H1 (cell line): Measurements from ENCODE around the gene ZNF770. TPM values are rescaled to one million over a fixed set of nuclear protein-coding genes. Genes with fewer than 3 reads are reported as not detected.

Experiments used
- BACH1 ChIP-seq: IDR thresholded peaks from 2 replicates; pipeline ENCODE4 v1.6.1; 2012; ENCODE audit warnings: low read length, improper control_type of control experiment
- BCL11A ChIP-seq, 2 experiments: IDR thresholded peaks; one replicate each; pipeline ENCODE4 v1.6.1; 2011; ENCODE audit warnings: low read depth in 2 of 2, low read length in 2 of 2, mild to moderate bottlenecking in 2 of 2
- CBX5 ChIP-seq: fragments of 300-800, 300-1000 bp; sonication (generic); IDR thresholded peaks from 2 replicates; pipeline ENCODE4 v1.7.1; 2016; ENCODE audit warnings: antibody characterized with exemption, low read length, low read depth
- CBX8 ChIP-seq: fragments of 300-800, 300-1000 bp; sonication (generic); IDR thresholded peaks from 2 replicates; pipeline ENCODE4 v1.7.1; 2016; ENCODE audit warnings: low read depth, low read length, borderline replicate concordance
- CHD2 ChIP-seq: IDR thresholded peaks from 2 replicates; pipeline ENCODE4 v1.6.1; 2012; ENCODE audit warnings: low read length, improper control_type of control experiment
- CTBP2 ChIP-seq: IDR thresholded peaks from 2 replicates; pipeline ENCODE4 v1.7.0; 2011; ENCODE audit warnings: borderline replicate concordance, mild to moderate bottlenecking, moderate library complexity, mixed read lengths, low read length; ENCODE audit not compliant: insufficient read depth, insufficient read length
- FOSL1 ChIP-seq: IDR thresholded peaks from 2 replicates; pipeline ENCODE4 v1.6.1; 2011; ENCODE audit warnings: mild to moderate bottlenecking, low read depth, low read length, moderate library complexity; ENCODE audit not compliant: insufficient read depth
- GTF2F1 ChIP-seq: IDR thresholded peaks from 2 replicates; pipeline ENCODE4 v1.6.1; 2012; ENCODE audit warnings: low read depth, low read length, improper control_type of control experiment, borderline replicate concordance
- HDAC6 ChIP-seq: IDR thresholded peaks from one replicate; pipeline ENCODE4 v1.7.1; 2012; ENCODE audit warnings: low read depth, mild to moderate bottlenecking, inconsistent platforms, low read length, moderate library complexity
- JUND ChIP-seq: IDR thresholded peaks from 2 replicates; pipeline ENCODE4 v1.6.1; 2011; ENCODE audit warnings: mild to moderate bottlenecking, improper control_type of control experiment, low read length
- MAFK ChIP-seq: IDR thresholded peaks from 2 replicates; pipeline ENCODE4 v1.6.1; 2012; ENCODE audit warnings: low read depth, mild to moderate bottlenecking, improper control_type of control experiment, low read length
- NANOG ChIP-seq: IDR thresholded peaks from 2 replicates; pipeline ENCODE4 v1.6.1; 2011; ENCODE audit warnings: low read length, low read depth, mild to moderate bottlenecking, inconsistent platforms; ENCODE audit not compliant: insufficient read depth, poor library complexity, severe bottlenecking
- NRF1 ChIP-seq: IDR thresholded peaks from 2 replicates; pipeline ENCODE4 v1.6.1; 2011; ENCODE audit warnings: mild to moderate bottlenecking, low read depth, low read length, improper control_type of control experiment
- PHF8 ChIP-seq: fragments of 200-600 bp; sonication (generic); conservative IDR thresholded peaks from 2 replicates; pipeline ENCODE4 v1.7.1; 2012; ENCODE audit warnings: low read depth, mild to moderate bottlenecking, inconsistent platforms, low read length, moderate library complexity
- POLR2AphosphoS5 ChIP-seq: IDR thresholded peaks from 2 replicates; pipeline ENCODE4 v1.6.1; 2011; ENCODE audit warnings: low read depth, low read length
- POU5F1 ChIP-seq: IDR thresholded peaks from 2 replicates; pipeline ENCODE4 v1.6.1; 2011; ENCODE audit warnings: low read depth, mild to moderate bottlenecking, low read length, moderate library complexity
- SAP30 ChIP-seq: fragments of 300-600 bp; sonication (generic); IDR thresholded peaks from 2 replicates; pipeline ENCODE4 v1.7.1; 2012; ENCODE audit warnings: low read length, moderate library complexity, mild to moderate bottlenecking, inconsistent platforms; ENCODE audit not compliant: insufficient read depth, insufficient replicate concordance
- SRF ChIP-seq: IDR thresholded peaks from 2 replicates; pipeline ENCODE4 v1.6.1; 2011; ENCODE audit warnings: mild to moderate bottlenecking, low read depth, low read length, moderate library complexity
- TAF7 ChIP-seq: optimal IDR thresholded peaks from 2 replicates; pipeline ENCODE3; 2011; ENCODE audit warnings: low read depth, mild to moderate bottlenecking, inconsistent platforms, low read length, moderate library complexity, borderline replicate concordance
- TCF12 ChIP-seq: IDR thresholded peaks from 2 replicates; pipeline ENCODE4 v1.6.1; 2011; ENCODE audit warnings: low read depth, mild to moderate bottlenecking, low read length
- YY1 ChIP-seq: IDR thresholded peaks from 2 replicates; pipeline ENCODE4 v1.6.1; 2011; ENCODE audit warnings: low read depth, mild to moderate bottlenecking, low read length
- polyA plus RNA-seq, 7 experiments: library from polyadenylated mRNA; depleted of rRNA in 3 of 7; stranded (reverse) in 5 of 7; unstranded in 2 of 7; fragments of >200 nt in 5 of 7; fragments of 200-250 nt in 2 of 7; gene quantifications; 1 replicate in 5 of 7; 2 replicates in 1 of 7; 4 replicates in 1 of 7; pipeline versions ENCODE4 v1.2.1 to v1.2.3, GENCODE V29; 2011 to 2013; ENCODE audit warnings: missing spikeins in 2 of 7, mixed read lengths in 2 of 7
- total RNA-seq: library from RNA; stranded (reverse); fragmentation: NEBNext Ultra II Directional; extraction: Animal tissue kit (Norgen Biotek cat#: 25700); gene quantifications from 2 replicates; pipeline ENCODE4 v1.2.1, GENCODE V29; 2021
- TF ChIP-seq, protein P1 (sequence below): IDR thresholded peaks from 2 replicates; pipeline ENCODE4 v1.6.1; 2011; ENCODE audit warnings: low read length, improper control_type of control experiment
- TF ChIP-seq, protein P2 (sequence below): IDR thresholded peaks from 2 replicates; pipeline ENCODE4 v1.6.1; 2012; ENCODE audit warnings: inconsistent platforms

ZNF770 gene
- total and polyA plus RNA-seq, 2 of the 8 experiments (the other 6 are each of a cell fraction or from before 2014, with no cell fraction given): 24.8 to 143 TPM

DNA sequence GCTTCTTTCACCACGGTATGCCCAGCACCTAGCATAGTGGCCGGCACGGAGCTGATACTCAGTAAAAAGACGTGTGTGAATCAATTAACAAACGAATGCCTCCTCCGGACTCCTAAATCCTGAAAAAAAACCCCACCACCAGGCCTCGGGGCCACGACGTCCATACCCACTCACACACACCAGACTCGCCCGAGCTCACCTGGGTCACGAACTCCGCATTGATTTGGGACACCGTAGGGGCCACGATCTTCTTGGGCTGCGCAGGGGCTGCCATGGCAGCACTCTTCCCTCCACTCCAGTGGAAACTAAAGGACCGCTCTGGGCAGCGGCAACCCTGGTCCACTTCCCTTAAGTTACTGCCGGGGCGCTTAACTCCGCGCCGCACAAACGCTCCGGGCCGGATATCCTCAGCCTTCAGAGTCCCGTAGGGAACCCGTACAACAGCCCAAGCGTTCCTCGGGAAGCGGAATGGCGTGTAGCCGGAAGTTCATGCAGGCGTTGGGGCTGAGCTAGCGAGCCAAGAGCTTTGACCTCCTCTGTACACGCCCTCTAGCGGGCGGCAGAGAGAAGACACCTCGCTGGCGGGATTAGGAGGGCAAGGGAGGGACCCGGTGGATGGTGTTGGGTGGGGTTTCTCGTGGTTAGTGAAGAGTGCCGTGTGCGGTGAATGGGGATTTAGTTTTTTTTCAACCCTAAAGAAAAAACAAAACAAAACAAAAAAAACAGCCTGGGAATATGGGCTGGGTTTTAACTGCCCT lies 18.6 kb downstream of the ZNF770 start, which contains the start of gene AQR (continued):
- no peak for TF ChIP-seq CBX8
- peak; percentile 72 for TF ChIP-seq GTF2F1
- TF ChIP-seq TCF12: 0 out of 2 replicates have a peak, but pooled peaks have one; percentile 60
- TF ChIP-seq SRF: peak; percentile 67; the same call in 1 of the 2 replicates
- no peak for TF ChIP-seq HDAC6
- TF ChIP-seq SAP30: peak; percentile 86
- TF ChIP-seq, protein P1, sequence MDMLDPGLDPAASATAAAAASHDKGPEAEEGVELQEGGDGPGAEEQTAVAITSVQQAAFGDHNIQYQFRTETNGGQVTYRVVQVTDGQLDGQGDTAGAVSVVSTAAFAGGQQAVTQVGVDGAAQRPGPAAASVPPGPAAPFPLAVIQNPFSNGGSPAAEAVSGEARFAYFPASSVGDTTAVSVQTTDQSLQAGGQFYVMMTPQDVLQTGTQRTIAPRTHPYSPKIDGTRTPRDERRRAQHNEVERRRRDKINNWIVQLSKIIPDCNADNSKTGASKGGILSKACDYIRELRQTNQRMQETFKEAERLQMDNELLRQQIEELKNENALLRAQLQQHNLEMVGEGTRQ: 0 out of 2 replicates have a peak, but pooled peaks have one; percentile 26
- no peak for TF ChIP-seq NRF1
- TF ChIP-seq TAF7: peak; percentile 95
- no peak for TF ChIP-seq CTBP2
- peak; percentile 83 for TF ChIP-seq YY1
- TF ChIP-seq CHD2: peak; percentile 65
- TF ChIP-seq BACH1: no peak
- TF ChIP-seq, protein P2, sequence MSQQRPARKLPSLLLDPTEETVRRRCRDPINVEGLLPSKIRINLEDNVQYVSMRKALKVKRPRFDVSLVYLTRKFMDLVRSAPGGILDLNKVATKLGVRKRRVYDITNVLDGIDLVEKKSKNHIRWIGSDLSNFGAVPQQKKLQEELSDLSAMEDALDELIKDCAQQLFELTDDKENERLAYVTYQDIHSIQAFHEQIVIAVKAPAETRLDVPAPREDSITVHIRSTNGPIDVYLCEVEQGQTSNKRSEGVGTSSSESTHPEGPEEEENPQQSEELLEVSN: peak; percentile 51
- peak; percentile 96 for TF ChIP-seq PHF8
- TF ChIP-seq CBX5: no peak
- TF ChIP-seq NANOG: no peak
- TF ChIP-seq POU5F1: no peak
- no peak for TF ChIP-seq FOSL1
- peak; percentile 79; the same call in 1 of the 2 replicates for TF ChIP-seq POLR2AphosphoS5
- TF ChIP-seq MAFK: peak; percentile 26; the same call in 1 of the 2 replicates
- TF ChIP-seq BCL11A (IDR thresholded peaks at IDR 0.05; ENCODE audit: low read depth in 2 of 2, low read length in 2 of 2): no peak
- peak; percentile 54 for TF ChIP-seq JUND
